GM21576 (cell line): ENCODE results near the gene PABPC1L.

Source experiments
- ATAC-seq: cut with Tn5 transposase; IDR thresholded peaks from one replicate; pipeline ENCODE4 v1.9.1; 2021; ENCODE audit warnings: mild to moderate bottlenecking, moderate library complexity; ENCODE audit not compliant: unreplicated experiment

The PABPC1L gene

DNA sequence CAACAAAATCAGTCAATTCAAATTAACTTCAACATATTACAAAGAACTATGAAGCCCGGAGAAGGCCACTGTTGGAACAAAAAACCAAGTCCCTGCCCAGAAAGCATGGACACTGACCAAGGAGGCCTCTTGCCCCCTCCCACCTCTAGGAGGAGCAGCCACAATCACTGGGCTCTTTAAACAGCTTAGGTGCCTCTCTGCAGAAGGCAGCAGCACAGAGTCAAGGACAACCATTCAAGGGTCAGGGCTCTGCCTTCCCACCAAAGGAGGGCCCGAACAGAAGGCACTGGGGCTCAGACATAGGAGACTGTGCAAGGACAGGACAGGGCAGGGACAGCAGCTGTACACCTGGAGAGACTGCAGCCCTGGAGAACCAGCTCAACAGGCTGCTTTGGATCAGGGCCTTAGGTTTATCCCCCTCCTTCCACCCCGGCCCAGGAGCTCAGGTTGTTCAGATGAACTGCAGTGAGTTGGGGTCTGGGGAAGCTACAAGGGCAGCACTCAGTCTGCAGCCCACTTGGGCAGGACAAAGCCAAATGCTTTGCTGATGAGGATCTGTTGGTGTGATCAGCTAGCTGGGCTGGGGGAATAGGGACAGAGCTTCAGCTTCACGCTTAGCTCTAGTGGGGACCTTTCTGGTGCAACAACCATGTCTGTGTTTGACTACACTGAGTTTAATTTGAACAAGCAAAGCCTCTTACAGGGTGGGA lies 32.6 kb downstream of the PABPC1L start:
- ATAC-seq: no peak

DNA sequence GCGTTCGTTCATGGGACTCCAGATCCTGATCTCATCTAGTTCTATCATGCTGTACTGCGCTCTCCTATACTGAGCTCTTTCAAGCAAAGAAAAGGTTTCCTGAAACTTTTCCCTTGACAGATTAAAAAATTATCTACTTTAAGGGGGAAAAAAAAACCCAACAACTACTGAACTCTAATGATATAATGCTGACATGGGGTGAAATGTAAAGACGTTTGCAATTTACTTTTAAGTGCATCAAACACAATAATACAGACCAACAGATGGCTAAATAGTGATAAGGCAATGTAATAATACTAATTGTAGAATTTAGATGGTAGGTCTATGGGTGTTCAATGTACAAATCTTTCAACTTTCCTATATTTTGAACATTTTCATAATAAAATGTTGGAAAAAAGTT lies 34.0 kb downstream of the PABPC1L start:
- ATAC-seq: no peak

DNA sequence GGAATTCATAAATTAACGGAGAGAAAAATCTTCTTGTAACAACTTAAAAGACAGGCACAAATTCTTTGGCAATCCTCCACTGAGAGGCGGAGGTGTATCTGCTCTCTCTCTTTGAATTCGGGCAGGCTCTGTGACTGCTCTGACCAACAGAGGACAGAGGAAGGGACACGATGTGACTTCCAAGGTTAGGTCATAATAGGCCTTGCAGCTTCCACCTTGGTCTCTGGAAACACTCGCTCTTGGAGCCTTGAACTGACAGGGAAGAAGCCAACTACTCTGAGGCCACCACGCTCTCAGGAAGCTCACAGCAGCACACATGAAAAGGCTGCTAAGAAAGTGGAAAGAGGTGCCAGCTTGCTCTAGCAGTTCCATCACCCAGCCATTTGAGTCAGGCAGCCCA lies 35.4 kb downstream of the PABPC1L start:
- ATAC-seq: no peak

DNA sequence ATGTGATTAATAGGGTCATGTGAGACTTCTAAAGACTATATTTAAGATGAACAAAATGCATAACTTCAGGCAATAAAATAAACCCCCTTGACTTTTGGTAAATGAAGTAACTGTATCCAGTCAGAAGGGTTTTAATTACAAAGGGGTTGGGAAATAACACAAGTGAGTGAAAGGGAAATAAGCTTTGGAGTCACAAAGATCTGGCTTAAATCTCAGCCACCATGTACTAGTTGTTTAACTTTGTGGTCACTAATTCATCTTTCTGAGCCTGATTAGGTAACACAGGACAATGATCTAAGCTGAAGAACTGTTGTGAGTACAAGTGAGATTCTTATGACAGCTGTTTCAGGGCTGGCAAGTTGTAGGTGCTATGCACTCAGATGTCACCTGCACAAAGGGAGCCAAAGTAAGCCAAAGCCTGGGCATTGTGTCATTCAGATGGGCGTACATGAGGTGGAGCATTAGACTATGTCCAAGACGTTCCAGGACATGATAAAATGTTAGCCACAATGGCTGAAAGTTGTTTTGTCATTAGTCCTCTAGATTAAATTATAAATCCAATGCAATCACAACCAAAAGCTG lies 36.5 kb downstream of the PABPC1L start:
- ATAC-seq: no peak

DNA sequence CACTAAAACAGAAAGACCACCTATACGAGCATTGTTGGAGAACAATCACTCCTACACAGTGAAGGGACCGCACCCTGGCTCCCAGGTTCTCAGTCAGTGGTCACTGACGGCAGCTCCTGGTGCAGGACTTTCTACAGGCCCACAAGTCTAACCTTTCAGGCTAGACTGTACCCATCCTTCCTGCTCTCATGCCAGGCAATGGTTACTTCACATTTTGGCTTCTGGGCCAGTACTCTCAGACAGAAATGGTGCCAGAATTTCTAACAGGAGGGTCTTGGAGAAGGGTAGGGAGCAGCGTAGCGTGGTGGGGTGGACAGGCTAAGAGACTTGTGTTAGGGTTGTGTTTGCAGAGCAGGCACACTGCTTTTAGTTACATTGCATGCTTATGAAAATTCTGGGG lies 38.2 kb downstream of the PABPC1L start:
- no peak for ATAC-seq

DNA sequence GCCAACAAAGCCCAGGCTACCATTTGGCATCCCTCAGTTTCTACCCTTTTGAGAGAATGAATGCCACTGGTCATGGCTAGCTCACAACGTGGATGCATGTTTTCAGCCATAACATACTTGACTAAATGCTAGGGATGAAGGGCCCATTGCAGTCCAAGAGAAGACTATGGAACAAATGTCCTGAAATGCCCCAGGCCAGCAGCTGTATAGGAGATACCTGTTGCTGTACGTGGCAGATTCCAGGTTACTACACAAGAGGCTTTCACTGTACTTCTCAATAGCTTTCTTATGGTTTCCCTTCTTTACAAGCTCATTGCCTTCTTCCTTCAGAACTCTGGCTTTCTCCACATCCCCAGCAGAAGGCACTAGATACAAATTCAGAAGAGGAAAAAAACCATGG lies 38.7 kb downstream of the PABPC1L start:
- ATAC-seq: no peak

DNA sequence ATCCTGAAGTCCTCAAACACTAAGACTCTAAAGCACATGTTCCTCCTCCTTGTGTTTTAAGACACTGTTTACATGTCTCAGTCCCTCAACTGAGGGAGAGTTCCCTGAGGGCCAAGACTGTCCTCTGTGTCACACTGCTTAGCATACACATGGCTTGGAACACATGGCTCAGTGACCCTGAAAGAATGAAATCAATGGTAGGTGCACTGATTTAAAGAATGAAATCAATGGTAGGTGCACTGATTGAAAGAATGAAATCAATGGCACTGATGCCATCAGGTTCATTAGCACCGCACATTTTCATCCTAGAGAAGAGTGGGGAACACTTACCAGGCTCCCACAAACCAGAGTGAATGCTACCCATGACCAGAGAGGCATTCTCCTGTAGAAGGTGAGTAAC lies 40.5 kb downstream of the PABPC1L start:
- ATAC-seq: no peak

DNA sequence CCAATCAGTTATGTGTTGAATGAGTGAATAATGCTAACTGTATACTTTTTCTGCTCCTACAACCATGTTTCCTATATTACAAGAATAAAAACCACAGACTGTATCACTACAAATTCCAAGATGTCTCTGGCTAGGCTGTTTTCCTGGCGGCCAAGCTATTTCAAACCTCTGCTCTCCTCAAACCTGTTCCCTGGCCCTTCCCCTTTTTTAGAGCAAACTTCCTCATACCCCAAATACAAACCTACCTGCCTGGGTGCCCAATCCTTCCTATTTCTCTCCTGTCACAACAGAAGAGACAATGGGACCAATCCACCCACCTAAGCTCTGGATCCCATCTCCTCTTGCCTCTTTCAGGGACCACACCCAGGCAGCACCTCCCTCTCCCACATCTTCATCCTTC lies 42.9 kb downstream of the PABPC1L start:
- no peak for ATAC-seq

DNA sequence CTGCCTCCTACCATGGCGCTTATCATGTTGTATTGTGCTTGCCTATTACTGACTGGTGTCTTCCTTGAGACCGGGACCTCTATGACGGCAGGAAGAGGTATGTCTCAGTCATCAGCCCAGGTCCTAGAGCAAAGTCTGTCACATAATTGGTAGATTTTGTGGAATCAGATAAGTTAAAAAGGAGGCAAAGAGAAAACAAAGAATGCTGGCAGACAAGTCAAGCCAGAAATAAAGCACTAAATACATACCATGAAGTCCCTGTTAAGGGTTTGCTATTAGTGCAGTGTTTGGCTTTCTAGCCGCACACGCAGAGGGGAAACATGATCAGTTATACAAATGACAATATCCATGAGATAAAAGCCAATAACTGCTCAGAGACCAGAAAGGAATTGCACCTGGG lies 44.4 kb downstream of the PABPC1L start:
- no peak for ATAC-seq

DNA sequence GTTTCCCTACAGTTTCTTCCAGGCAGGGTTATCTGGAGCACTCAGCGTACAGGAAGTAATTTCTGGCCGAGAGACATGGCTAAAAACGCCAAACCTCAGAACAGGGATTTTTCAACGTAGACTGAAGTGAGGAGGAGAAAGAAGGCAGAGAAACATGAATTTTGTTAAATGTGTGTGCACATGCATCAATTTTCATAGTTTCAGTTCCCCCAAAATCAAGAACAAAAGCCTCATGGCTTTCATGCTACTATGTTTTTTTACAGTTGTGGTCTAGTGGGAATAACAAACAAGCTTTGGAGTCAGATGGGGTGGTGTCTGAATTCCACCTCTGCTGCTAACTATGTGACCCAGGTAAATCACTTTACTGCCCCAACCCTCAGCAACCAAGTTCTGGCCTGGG lies 45.4 kb downstream of the PABPC1L start:
- no peak for ATAC-seq

DNA sequence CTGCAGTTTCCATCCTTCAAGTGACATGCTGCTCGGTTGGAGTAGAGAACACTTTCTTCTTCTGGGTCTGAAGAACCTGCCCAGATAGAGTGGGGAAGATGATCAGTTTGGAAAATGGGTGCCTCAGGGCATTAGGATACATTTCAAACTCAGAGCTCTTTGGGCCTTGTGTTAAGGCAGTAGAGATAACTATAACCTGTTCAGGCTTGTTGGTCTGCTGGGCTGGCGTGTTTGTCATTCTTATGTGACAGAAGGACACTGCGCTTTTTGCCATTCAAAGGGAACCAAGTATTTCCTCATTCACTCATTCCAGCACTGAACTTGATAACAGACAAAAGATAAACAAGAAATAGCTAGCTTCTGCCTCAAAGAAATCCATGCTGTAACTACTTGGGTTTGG lies 46.5 kb downstream of the PABPC1L start:
- no peak for ATAC-seq

DNA sequence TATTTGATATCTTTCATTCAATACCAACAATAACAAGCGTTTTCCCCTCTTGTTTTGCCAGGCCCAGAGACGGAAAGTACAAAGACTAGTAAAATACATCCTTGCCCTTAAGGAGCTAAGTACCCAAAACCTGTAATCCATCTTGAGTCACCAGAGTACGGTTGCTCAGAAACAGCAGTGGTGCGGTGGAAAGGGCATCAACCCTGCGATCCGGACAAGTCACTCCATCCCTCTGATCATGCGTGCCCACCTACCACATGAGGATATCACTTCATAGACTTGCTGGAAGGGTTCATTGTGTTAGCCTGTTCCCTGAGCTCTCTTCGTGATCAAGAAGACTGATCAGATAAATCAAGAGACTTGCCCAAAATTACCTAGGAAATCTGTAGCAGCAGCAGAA lies 48.4 kb downstream of the PABPC1L start:
- ATAC-seq: no peak

DNA sequence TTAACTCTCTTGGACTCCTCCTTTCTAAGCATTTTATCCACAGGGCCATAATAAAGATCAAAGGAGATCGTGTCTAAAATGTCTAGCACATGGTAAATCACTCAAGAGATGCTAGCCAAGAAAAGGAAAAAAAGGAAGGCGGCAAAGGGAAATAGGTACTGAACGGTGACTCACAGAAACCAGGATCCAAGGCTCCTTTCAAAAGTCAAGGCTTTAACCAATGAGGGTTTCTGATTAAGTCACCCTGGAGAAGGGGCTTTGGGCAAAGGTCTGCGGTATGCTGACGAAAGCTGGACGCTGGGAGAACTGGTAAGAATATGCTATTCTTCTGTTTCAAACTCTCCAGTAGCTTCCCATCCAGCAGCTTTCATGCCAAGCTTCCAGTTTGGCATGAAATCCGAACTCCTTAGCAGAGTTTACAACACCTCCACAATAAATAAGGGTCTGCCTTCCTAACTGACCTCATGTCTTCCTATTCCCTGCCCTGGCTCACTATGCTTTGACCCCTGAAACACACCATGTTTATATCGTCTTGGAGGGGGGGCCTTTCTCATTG lies 49.3 kb downstream of the PABPC1L start:
- no peak for ATAC-seq

DNA sequence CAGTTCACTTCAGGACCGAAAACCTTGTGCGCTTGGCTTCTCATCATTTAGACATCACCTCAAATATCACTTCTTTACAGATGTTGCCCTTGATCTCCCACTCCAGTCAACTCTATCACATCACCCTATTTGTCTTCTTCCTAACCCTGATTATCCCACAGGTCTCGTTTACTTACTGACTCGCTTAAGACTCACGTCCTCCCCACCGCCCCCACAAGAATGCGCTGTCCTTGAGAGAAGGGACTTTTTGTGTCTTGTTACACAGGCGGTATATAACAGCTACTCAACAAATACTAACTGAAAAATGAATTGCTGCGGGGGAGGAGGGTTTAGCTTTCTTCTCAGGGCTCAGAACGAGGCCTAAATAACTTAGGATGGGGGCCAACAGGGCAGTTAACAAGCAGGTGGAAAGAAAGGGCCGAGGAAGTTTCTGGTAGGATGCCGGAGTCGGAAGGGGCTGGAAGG lies 49.8 kb downstream of the PABPC1L start:
- ATAC-seq: peak; percentile 16

DNA sequence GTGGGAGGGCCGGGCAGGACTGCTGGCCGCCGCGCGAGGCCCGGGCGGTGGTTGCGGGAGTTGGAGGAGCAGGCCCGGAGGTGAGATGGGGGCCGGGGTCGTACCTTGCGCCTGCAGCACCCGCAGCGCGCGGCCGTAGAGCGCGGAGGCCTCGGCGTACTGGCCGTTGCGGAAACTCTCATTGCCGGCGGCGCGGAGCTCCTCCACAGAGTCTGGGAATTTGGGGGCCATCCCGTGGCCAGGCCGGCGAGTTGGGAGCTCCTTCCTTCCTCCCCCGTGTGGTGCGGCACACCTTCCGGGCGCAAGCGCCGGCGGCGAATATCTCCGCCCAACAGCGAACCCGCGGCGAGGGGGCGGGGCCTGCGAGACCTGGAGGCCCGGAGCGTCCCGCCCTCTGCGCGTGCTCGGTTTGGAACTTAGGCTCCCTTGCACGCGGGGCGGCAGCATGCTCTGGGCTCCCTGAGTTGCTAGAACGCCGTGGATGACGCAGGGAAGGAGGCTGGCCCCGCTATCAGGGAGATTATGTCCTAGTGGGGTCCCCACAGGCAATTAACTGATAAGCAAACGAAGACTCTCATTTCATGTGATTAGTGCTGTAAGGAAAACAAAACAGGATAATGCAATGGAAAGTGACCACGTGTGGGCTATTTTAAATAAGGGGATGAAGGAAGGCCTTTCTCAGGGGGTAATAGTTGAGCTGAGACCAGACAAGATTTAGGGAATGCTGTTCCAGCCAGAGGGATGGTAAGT lies 50.4 kb downstream of the PABPC1L start, which contains the start of gene TOMM34:
Gene TOMM34 (minus strand): TSS at position 295 of the 750 bp plus-strand sequence. CDS start 64 bp downstream, at position 231.
- peak; percentile 85 for ATAC-seq

DNA sequence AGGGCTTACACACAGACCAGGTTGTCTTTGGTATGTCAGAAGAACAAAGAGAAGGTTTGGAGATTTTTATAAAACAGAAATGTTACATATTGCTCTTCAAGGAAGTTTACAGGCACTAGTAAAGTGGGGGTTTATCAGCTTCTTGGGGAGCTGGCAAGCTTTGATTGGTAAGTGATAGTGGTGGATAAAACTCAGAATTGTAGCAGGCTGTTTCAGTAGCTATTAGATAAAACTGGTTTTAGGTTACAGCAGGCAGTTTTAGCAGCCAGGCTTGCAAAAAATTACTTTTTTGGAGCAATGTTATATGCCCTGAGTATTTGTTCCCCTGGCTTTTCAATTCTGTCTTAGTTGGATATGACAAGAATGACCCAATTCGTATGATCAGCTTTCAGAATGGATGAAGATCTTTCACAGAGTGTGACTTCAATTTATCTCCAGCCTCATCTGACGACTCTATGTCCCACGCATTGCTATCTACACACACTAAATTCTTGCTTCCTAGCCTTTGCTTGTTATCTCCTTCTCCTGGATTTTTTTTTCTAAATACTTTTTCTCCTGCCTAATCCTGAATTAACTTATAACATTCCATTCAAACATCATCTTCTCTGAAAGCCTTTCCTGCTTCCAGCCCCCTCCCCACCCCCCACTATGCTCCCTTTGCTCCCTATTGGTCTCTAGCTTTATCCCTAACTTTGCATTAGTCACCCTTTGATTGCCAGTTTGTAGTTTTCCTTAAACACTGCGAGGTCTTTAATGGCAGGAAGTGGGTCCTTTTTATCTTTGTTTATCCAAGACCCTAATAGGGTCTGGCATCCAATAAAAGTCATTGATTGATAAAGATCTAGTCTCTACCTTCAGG lies 51.4 kb downstream of the PABPC1L start:
- ATAC-seq: no peak

DNA sequence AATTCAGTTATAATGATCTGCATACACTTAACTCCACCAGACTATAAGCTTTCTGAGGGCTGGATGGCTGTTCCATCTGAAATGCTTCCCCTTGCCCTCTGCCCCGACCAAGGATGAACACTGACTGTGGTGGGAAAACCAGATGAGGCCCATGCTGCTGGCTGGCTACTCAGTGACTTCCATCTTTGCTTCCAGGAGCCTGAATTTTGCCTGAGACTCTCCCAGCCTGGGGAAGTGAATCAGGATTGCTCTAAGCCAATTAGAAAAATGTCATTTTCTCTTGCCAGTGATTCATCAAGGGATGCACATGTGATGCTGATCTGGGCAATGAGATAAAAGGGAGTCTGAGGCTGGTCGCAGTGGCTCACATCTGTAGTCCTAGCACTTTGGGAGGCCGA lies 52.0 kb downstream of the PABPC1L start:
- ATAC-seq: no peak

DNA sequence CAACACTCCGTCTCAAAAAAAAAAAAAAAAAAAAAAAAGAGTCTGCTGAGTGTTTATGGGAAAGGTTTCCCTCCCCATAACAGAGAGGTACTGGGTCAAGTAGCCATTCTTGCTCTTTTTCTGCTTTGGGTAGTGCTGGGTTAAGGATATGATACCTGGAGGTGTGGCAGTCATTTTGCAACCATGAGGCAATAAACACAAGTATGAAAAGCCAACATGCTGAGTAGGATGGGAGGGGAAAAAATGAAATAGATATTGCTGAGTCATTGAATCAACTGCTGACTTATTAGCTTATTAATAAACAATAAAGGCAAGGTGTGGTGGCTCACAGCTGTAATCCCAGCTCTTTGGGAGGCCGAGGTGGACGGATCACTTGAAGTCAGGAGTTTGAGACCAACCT lies 52.6 kb downstream of the PABPC1L start:
- no peak for ATAC-seq

DNA sequence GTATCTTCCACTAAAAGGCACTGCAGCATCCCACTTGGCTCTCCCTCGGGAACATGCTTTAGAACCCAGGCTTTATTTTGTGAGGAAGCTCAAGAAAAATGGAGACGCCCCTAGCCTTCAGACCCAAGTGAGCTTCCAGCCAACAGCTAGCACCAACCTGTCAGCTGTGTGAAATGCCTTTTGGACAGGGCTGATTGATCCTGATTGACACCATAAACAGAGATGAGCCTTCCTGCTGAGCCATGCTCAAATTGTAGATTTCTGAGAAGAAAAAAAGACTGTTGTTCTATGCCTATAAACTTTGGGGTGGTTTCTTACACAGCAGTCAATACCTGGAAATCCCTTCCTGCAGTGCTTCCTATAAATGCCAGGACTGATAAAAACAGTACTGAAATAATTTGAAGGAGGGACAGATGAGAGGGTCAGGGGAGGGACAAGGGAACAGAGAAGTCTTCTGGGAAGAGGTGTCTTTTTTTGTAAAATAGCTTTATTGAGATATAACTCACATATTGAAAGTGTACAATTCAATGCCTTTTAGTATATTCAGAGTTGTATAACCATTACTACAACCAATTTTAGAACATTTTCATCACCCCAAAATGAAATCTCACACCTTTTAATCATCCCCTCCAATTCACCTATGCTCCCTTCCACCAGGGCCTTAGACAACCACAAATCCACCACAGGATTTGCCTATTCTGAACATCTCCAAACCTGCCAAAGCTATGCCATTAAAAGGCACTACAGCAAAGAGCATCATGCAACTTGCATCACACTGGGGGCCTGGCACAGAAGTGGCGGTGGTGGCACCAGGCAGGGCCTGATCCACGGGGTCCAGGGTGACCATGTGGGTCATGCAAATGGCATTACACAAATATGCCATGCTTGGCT lies 53.7 kb downstream of the PABPC1L start:
- no peak for ATAC-seq

DNA sequence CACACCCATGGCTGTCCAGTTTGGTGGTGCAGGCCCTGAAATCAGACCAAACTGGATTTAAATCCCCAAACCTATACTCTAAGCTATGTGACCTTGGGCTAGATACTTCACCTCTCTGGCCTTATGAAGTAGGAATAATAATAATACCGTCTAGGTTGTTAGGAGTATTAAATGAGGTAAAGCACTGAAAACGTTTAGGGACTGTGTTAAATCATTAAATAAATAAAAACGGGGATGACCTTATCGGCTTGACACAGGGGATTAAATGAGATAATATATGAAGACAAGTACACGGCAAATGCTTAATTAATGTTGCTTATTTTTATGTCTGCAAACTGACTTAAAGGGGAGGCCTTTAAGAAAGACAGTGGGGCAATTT lies 55.8 kb downstream of the PABPC1L start:
- ATAC-seq: no peak
